ENCODE measurements around the gene KLF2. TPM values are rescaled to one million over a fixed set of nuclear protein-coding genes. Genes with fewer than 3 reads are reported as not detected.

Gene KLF2
- total RNA-seq, 1 experiment from 2014 or later = 6.6 TPM

DNA sequence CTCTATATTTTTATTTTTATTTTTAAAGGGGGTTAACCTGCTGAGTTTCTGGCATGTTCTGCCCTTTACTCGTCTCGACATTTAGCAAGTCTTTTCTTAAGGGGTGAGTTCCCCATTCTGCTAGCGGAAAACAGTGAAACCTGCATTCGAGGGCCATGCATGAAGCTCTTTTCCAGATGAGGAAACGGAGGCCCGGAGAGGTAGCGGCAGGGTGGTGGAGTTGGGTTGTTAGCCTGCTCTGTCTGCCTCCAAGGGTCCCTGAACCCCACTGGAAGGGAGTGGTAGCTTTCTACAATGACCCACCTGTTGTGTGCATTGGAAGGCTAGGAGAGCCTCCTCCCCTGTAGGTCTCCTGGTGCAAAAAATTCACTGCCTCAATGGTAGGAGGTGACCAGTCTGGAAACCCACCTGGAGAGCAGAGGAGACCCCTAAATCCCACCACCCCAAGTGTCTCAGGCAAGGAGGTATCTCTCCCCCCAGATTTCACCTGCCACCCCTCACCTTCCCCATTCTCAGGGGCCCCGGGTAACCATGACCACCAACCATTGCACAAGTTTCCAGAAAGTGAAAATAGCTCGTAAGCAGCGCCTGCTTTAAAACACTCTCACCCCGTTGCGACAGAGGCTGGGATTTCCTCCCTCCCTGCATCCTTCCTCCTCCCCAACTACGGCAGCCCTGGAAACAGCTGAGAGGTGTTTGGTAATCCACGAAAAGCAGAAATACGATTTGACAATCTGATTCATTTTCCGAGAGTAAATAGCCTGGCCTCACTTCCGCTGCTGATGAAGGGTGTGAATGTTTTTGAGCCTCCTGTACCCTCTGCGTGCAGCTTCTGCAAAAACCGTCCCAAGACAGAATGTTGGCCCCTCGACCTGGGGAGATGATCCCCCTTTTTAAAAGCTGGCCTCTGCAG lies 3.5 kb downstream of the KLF2 start:
- CTCF ChIA-PET = interaction anchor here (0.6 kb wide), 1 partner anchor 14 kb away, joined by 10 read pairs; no protein-coding TSS in a partner anchor
- H3K4me3 ChIP-seq (ENCODE audit: low read length) = no peak overlapping the region
- H3K27me3 ChIP-seq (ENCODE audit: low read length) = no peaks in the 10 kb centered on the region
- TF ChIP-seq EZH2 (IDR thresholded peaks at IDR 0.05; ENCODE audit: low read length, unreplicated experiment) = no peak
- no peak for TF ChIP-seq EZH2phosphoT487 (IDR thresholded peaks at IDR 0.05; ENCODE audit: borderline replicate concordance, low read length)
- TF ChIP-seq CTCF (conservative IDR thresholded peaks at IDR 0.05; ENCODE audit: low read depth, low read length) = no peak
- ATAC-seq (no peak), DNase-seq (no peak)
- peaks cover 13% of the 10 kb centered on the region for H3K4me1 ChIP-seq (ENCODE audit: insufficient read depth, low read length)
- intact Hi-C loops (cut with micrococcal nuclease) = no loop called here
- H3K36me3 ChIP-seq (ENCODE audit: low read depth, low read length) = no peaks in the 10 kb centered on the region
- no peak overlapping the region for H2AFZ ChIP-seq (ENCODE audit: low read length)
- no TSS peak for BruUV-seq (replicated peaks)
- H3K4me2 ChIP-seq (ENCODE audit: low read length) = no peak overlapping the region
- H4K20me1 ChIP-seq (ENCODE audit: low read length) = no peaks in the 10 kb centered on the region
- H3K9me2 ChIP-seq (replicated peaks; ENCODE audit: low read length) = no peaks in the 10 kb centered on the region
- H3K79me2 ChIP-seq (ENCODE audit: low read length) = no peaks in the 10 kb centered on the region
- no peak overlapping the region for H3K9ac ChIP-seq (ENCODE audit: low read length)
- no peak overlapping the region for H3K27ac ChIP-seq (ENCODE audit: low read length)
- H3K9me3 ChIP-seq (ENCODE audit: low read length) = no peaks in the 10 kb centered on the region
- H3F3A ChIP-seq (ENCODE audit: low read length, unreplicated experiment) = no peaks in the 10 kb centered on the region
- POLR2A ChIA-PET (ENCODE audit: unreplicated experiment) = interaction anchor here (0.6 kb wide), 1 partner anchor 49 kb away, joined by 12 read pairs; no protein-coding TSS in a partner anchor

GRCh38 chr19:16328824-16329482 lies 4.3 kb downstream of the KLF2 start:
- no peak overlapping the region for H2AFZ ChIP-seq (ENCODE audit: low read length)
- no peaks in the 10 kb centered on the region for H4K20me1 ChIP-seq (ENCODE audit: low read length)
- no peaks in the 10 kb centered on the region for H3F3A ChIP-seq (ENCODE audit: low read length, unreplicated experiment)
- no peaks in the 10 kb centered on the region for H3K9me3 ChIP-seq (ENCODE audit: low read length)
- ChIA-PET CTCF (interaction anchor here (0.6 kb wide), 1 partner anchor 15 kb away, joined by 10 read pairs; no protein-coding TSS in a partner anchor), POLR2A (ENCODE audit: unreplicated experiment) (no interaction called here)
- BruUV-seq (replicated peaks) = no TSS peak
- no peaks in the 10 kb centered on the region for H3K36me3 ChIP-seq (ENCODE audit: low read depth, low read length)
- no peak for TF ChIP-seq EZH2 (IDR thresholded peaks at IDR 0.05; ENCODE audit: low read length, unreplicated experiment)
- peak; percentile 26; the same call in 1 of the 2 replicates for TF ChIP-seq CTCF (conservative IDR thresholded peaks at IDR 0.05; ENCODE audit: low read depth, low read length)
- no peak overlapping the region for H3K9ac ChIP-seq (ENCODE audit: low read length)
- H3K79me2 ChIP-seq (ENCODE audit: low read length) = no peaks in the 10 kb centered on the region
- intact Hi-C loops (cut with micrococcal nuclease) = loop anchor here (1.0 kb wide), 1 partner anchor 82 kb away; no protein-coding TSS in a partner anchor
- peaks cover 13% of the 10 kb centered on the region for H3K4me1 ChIP-seq (ENCODE audit: insufficient read depth, low read length)
- no peak for ATAC-seq
- no peaks in the 10 kb centered on the region for H3K9me2 ChIP-seq (replicated peaks; ENCODE audit: low read length)
- H3K4me2 ChIP-seq (ENCODE audit: low read length) = no peak overlapping the region
- no peaks in the 10 kb centered on the region for H3K27me3 ChIP-seq (ENCODE audit: low read length)
- DNase-seq = no peak
- H3K4me3 ChIP-seq (ENCODE audit: low read length) = no peak overlapping the region
- no peak overlapping the region for H3K27ac ChIP-seq (ENCODE audit: low read length)

Measured in PC-3 (cell line).